T-helper 17 cell (primary cell): Measurements from ENCODE around the gene FTCD. TPM values are rescaled to one million over a fixed set of nuclear protein-coding genes. Genes with fewer than 3 reads are reported as not detected.
A peak's percentile ranks its signal among the peaks of the same experiment; 100 is the strongest.
"Not testable (repeated sequence)": the region's sequence is repeated elsewhere in the genome, so short reads cannot be mapped to it uniquely, and the experiment has no call there.

Source experiments
- ATAC-seq: fragments of 150-1000 bp; cut with Tn5 transposase; 2 replicates; pipeline ENCODE4 v1.10.0; 2021; ENCODE audit warnings: mild to moderate bottlenecking, moderate library complexity
- DNase-seq, 3 donors: peaks; one replicate each; pipeline versions ENCODE4 v3.0.0 to v3.0.0-alpha.2; 2020 to 2021
- H3K9me3 ChIP-seq: one replicate; pipeline ENCODE4 v1.7.0; 2013; ENCODE audit warnings: low read length, mild to moderate bottlenecking; ENCODE audit not compliant: control insufficient read depth, poor library complexity, severe bottlenecking
- H3K27ac Mint-ChIP-seq: one replicate; pipeline ENCODE4 v1.8.0; 2022; ENCODE audit warnings: mild to moderate bottlenecking, moderate library complexity, mixed read lengths
- H3K27me3 Mint-ChIP-seq: one replicate; pipeline ENCODE4 v1.8.0; 2022; ENCODE audit warnings: mixed read lengths
- H3K36me3 Mint-ChIP-seq: one replicate; pipeline ENCODE4 v1.8.0; 2022; ENCODE audit warnings: low read depth, mixed read lengths
- H3K4me1 Mint-ChIP-seq: one replicate; pipeline ENCODE4 v1.8.0; 2022; ENCODE audit warnings: mild to moderate bottlenecking, mixed read lengths
- H3K4me3 Mint-ChIP-seq: one replicate; pipeline ENCODE4 v1.8.0; 2022; ENCODE audit warnings: mild to moderate bottlenecking, moderate library complexity, mixed read lengths
- total RNA-seq, 4 donors: library from RNA in 2 of 4; stranded (reverse) in 2 of 4; gene quantifications; one replicate each; pipeline ENCODE4 v1.2.3 and lab custom pipeline; 2022 to 2026

The FTCD gene
- total RNA-seq, 2 donors from 2014 or later = 1.1 TPM; not detected in 1

DNA sequence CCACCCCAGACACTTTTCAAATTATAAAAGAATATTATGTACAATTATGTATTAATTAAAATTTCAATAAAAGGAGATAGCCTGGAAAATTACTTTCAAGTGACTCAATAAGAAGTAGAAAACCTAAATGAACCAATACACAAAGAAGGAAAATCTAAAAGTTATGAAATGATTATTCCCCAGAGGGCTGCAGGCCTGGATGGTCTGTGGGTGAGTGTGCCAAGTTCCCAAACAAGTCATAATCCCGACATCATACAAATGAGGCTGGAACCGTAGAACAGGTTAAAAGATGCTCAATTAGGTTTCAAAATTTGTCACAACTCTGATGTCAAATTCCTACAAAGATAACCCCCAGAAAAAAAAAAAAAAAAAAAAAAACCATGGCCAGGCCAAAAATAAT is 16.2 kb upstream of the FTCD start:
- no peaks in the 10 kb centered on the region for H3K9me3 ChIP-seq
- Mint-ChIP-seq H3K36me3 (peaks cover 3% of the 10 kb centered on the region), H3K4me1 (no peaks in the 10 kb centered on the region), H3K4me3 (no peak overlapping the region), H3K27ac (no peak overlapping the region), H3K27me3 (no peaks in the 10 kb centered on the region)
- DNase-seq (no peak), ATAC-seq (no peak)

GRCh38 chr21:46170436-46171193 is 15.2 kb upstream of the FTCD start:
- not testable (repeated sequence) for H3K9me3 ChIP-seq, H3K27ac Mint-ChIP-seq, H3K27me3 Mint-ChIP-seq, H3K36me3 Mint-ChIP-seq, ATAC-seq, DNase-seq, H3K4me1 Mint-ChIP-seq, H3K4me3 Mint-ChIP-seq

DNA sequence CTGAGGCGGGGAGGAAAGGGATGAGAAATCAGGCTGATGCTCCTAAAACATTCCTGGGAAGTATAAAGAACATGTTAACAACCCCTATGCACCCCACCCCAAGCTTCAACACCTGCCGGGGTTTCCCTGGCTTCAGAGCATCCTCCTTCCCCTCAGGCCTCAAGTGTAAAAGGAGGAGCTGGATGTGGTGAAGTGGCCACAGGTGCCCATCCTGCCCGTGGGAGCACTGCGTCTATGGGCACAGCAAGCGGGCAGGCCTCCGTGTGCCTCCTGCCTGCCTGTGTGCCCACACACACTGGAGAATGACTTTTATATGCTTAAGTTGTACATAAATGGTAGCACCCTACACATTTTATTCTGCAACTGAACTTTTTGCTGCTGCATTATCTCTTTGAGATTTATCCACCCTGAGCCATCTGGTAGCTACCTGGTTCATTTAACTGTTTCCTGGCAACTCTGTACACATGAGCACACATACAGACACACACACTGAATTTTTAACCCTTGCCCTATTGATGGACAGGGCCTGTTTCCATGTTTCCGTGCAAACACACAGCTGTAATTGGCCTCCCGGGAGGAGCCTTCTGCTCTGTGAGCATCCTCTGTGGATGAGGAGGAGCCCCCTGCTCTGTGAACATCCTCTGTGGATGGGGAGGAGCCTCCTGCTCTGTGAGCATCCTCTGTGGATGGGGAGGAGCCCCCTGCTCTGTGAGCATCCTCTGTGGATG is 13.4 kb upstream of the FTCD start:
- Mint-ChIP-seq H3K27ac (no peak overlapping the region), H3K4me1 (no peaks in the 10 kb centered on the region), H3K36me3 (peaks cover 3% of the 10 kb centered on the region), H3K27me3 (no peaks in the 10 kb centered on the region), H3K4me3 (no peak overlapping the region)
- DNase-seq (no peak), ATAC-seq (no peak)
- no peaks in the 10 kb centered on the region for H3K9me3 ChIP-seq

GRCh38 chr21:46168238-46168637 is 12.9 kb upstream of the FTCD start:
- Mint-ChIP-seq H3K4me3 (no peak overlapping the region), H3K4me1 (peaks cover 2% of the 10 kb centered on the region), H3K27me3 (peaks cover 4% of the 10 kb centered on the region), H3K36me3 (peaks cover 2% of the 10 kb centered on the region), H3K27ac (no peak overlapping the region)
- DNase-seq (no peak), ATAC-seq (no peak)
- no peaks in the 10 kb centered on the region for H3K9me3 ChIP-seq

DNA sequence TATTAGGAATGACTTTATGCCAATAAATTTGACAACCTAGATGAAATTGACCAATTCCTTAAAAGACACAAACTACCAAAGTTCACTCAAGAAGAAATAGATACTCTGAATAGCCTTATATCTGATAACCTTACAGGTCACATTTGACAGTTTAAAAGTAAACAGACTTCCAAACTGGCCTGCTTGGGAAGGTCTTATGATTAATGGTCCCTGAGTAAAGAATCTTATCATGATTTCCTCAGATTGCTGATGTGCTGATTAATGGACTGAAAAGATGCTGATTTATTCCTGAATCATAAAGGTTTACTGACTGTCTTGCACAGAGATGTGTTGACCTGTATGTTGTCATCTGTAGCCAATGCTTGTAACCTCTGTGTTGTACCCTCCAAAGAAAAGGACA is 9.7 kb upstream of the FTCD start:
- H3K4me1 Mint-ChIP-seq = peaks cover 2% of the 10 kb centered on the region
- H3K36me3 Mint-ChIP-seq = peaks cover 5% of the 10 kb centered on the region
- DNase-seq = no peak
- H3K27me3 Mint-ChIP-seq = peaks cover 11% of the 10 kb centered on the region
- no peaks in the 10 kb centered on the region for H3K9me3 ChIP-seq
- no peak overlapping the region for H3K4me3 Mint-ChIP-seq
- no peak for ATAC-seq
- H3K27ac Mint-ChIP-seq = no peak overlapping the region

DNA sequence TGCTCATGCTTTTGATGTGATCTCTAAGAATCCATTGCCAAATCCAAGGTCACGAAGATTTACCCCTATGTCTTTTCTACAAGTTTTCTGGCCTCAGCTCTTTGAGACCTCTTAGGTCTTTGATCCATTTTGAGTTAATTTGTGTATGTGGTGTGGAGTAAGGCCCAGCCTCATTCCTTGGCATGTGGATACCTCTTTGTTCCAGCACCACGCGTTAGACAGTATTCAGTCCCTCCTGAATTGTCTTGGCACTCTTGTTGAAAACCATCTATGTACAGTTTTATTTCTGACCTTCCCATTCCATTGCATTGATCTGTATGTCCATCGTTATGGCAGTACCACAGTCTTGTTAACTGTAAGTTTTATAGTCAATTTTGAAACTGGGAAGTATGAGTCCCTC is 8.0 kb upstream of the FTCD start:
- H3K9me3 ChIP-seq = no peaks in the 10 kb centered on the region
- no peak for DNase-seq
- Mint-ChIP-seq H3K4me3 (no peak overlapping the region), H3K36me3 (peaks cover 5% of the 10 kb centered on the region), H3K4me1 (peaks cover 2% of the 10 kb centered on the region), H3K27ac (no peak overlapping the region), H3K27me3 (peaks cover 11% of the 10 kb centered on the region)
- no peak for ATAC-seq

DNA sequence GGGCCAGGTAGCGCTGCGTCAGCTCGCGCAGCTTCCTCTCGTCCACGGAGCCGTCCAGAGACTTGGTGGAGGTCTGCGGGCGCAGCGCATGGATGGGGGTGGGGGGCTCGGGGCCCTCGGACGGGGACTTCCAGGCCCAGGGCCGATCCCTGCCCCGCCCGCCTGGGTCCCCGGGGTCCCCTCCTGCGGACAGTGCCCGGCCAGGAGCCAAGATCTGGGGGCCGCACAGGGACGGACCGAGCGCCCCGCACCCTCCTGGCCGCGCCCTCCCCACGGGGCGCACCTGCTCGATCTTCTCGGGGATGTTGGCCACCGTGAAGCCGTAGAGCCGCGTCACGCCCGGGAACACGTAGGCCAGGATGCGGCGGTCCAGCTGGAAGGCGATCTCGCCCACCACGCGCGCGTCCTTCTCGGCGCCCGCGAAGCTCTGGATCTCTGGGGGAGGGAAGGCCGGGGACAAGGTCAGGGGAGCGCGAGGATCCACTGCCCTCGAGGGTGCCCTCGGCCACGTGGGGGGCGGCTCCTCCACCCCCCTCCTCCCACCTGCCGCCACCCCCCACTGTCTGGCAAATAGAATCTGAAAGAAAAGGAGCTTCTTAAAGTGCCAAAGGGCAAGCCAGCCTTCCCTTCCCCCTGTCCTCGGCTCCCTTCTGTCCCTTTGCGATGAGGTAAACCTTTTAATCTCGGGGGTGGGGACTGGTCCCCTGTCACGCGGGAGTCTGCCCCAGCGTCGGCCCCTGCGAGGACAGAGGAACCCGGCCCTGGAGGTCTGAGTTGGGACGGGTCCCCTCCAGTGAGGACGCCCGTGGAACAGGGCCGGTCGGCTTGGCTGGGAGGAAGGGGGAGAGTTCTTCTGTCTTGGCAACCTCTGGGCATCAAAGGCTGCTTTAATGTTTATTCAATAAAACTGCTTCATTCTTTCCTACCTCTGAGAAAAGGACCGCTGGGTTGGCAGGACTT is 6.5 kb upstream of the FTCD start:
- ATAC-seq = no peak
- Mint-ChIP-seq H3K36me3 (peaks cover 5% of the 10 kb centered on the region), H3K27ac (no peak overlapping the region), H3K4me3 (peak overlapping the region; percentile 80), H3K4me1 (peaks cover 2% of the 10 kb centered on the region), H3K27me3 (peaks cover 11% of the 10 kb centered on the region)
- DNase-seq = no peak
- H3K9me3 ChIP-seq = no peaks in the 10 kb centered on the region

DNA sequence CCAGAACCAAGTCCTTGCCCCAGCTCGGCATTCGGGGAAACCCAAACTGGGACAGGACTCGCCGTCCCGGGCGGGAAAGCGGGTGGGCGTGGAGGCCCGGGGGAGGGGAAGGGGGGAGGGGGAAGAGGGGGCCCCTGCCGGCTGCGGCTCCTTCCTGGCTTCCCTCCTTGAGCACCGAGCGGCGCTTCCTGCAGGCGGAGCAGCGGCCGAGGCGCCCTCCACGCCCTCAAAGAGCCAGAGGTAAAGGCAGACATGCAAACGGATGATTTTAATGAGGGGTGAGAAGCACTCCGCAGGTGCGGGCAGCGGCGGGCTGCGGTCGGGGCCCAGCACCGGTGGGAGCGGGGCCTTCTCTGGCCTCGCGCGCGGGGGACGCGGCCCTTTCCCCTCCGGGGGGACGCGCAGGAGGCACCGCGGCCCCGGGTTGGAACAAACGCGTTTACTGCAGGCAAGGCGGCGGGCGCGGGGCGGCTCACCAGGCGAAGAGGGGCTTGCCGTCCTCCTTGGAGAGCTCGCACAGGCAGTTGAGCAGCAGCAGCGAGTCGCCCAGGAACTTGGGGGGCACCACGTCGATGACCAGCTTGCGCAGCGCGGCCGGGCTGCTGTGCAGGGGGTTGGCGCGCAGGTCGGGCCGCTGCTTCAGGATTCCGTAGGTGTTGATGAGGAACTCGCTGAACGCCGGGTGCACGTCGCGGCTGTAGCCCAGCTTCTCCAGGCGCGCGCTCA is 5.7 kb upstream of the FTCD start:
- H3K9me3 ChIP-seq = no peaks in the 10 kb centered on the region
- peaks cover 5% of the 10 kb centered on the region for H3K36me3 Mint-ChIP-seq
- ATAC-seq (peak; percentile 33), DNase-seq (no peak)
- H3K27me3 Mint-ChIP-seq = peaks cover 11% of the 10 kb centered on the region
- peak overlapping the region; percentile 80 for H3K4me3 Mint-ChIP-seq
- H3K4me1 Mint-ChIP-seq = peaks cover 2% of the 10 kb centered on the region
- no peak overlapping the region for H3K27ac Mint-ChIP-seq

DNA sequence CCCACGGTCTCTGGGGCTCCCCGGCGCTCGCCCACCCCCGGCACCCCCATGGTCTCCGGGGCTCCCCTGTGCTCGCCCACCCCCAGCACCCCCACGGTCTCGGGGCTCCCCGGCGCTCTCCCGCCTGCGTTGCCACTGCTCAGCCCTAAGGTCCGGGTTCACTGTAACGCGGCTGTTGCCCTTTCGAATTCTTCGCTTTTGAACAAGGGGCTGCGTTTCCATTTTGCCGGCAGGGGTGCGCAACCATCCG is 5.2 kb upstream of the FTCD start:
- H3K9me3 ChIP-seq = no peaks in the 10 kb centered on the region
- no peak for DNase-seq
- no peak for ATAC-seq
- Mint-ChIP-seq H3K36me3 (peaks cover 5% of the 10 kb centered on the region), H3K27me3 (peaks cover 11% of the 10 kb centered on the region), H3K4me3 (peak overlapping the region; percentile 80), H3K4me1 (peaks cover 2% of the 10 kb centered on the region), H3K27ac (no peak overlapping the region)

GRCh38 chr21:46159841-46160656 is 4.7 kb upstream of the FTCD start:
- DNase-seq (no peak), ATAC-seq (no peak)
- Mint-ChIP-seq H3K4me1 (peaks cover 2% of the 10 kb centered on the region), H3K27me3 (peaks cover 11% of the 10 kb centered on the region), H3K27ac (no peak overlapping the region), H3K4me3 (no peak overlapping the region), H3K36me3 (peaks cover 5% of the 10 kb centered on the region)
- no peaks in the 10 kb centered on the region for H3K9me3 ChIP-seq

DNA sequence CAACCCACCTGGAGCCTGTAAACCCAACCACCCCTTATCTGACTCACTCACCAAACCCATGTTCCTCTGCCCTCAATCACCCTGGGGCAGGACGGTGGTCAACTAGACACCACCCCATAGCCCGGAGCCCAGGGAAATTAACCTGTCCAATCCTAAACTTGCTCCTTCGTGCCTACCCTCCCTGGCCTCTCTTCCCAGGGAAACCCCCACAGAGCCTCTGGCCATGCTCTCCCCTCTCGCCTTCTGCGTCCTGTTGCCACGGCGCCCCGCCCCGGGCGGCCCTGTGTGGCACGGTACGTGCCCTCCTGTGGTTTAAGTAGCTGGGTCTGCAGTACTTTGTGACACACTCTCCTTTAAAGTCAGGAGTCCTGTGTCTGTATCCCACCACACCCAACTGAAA is 4.0 kb upstream of the FTCD start:
- ATAC-seq = no peak
- H3K27ac Mint-ChIP-seq = no peak overlapping the region
- peaks cover 2% of the 10 kb centered on the region for H3K4me1 Mint-ChIP-seq
- no peak overlapping the region for H3K4me3 Mint-ChIP-seq
- peaks cover 11% of the 10 kb centered on the region for H3K27me3 Mint-ChIP-seq
- no peaks in the 10 kb centered on the region for H3K9me3 ChIP-seq
- H3K36me3 Mint-ChIP-seq = peaks cover 5% of the 10 kb centered on the region
- no peak for DNase-seq

- DNase-seq (no peak), ATAC-seq (no peak)
- no peak overlapping the region for H3K4me3 Mint-ChIP-seq
- H3K9me3 ChIP-seq = no peaks in the 10 kb centered on the region
- peaks cover 11% of the 10 kb centered on the region for H3K27me3 Mint-ChIP-seq
- H3K27ac Mint-ChIP-seq = no peak overlapping the region
- peaks cover 2% of the 10 kb centered on the region for H3K4me1 Mint-ChIP-seq
- peaks cover 5% of the 10 kb centered on the region for H3K36me3 Mint-ChIP-seq
Measured at GRCh38 chr21:46158666-46159300, 3.4 kb upstream of the FTCD start.
